22Rv1 (cell line): ENCODE results near the gene OR51B4.
"Not testable (repeated sequence)": the region's sequence is repeated elsewhere in the genome, so short reads cannot be mapped to it uniquely, and the experiment has no call there.

ENCODE experiments used
- H3K27ac ChIP-seq: fragments of 450-650 bp; 2 replicates; pipeline ENCODE4 v1.5.1; 2017
- CTCF ChIP-seq: fragments of 450-650 bp; IDR thresholded peaks from 2 replicates; pipeline ENCODE4 v1.5.1; 2017; ENCODE audit warnings: mild to moderate bottlenecking
- ZFX ChIP-seq: fragments of 450-650 bp; IDR thresholded peaks from 2 replicates; pipeline ENCODE4 v1.6.1; 2017; ENCODE audit warnings: antibody characterized with exemption, borderline replicate concordance

Gene OR51B4

GRCh38 chr11:5304046-5304445 is 2.3 kb upstream of the OR51B4 start:
- TF ChIP-seq CTCF, result no peak
- no peak for TF ChIP-seq ZFX
- no peak overlapping the region for H3K27ac ChIP-seq

- no peak overlapping the region for H3K27ac ChIP-seq
- TF ChIP-seq CTCF (no peak), ZFX (no peak)
Measured at GRCh38 chr11:5303626-5304025, 1.9 kb upstream of the OR51B4 start.

GRCh38 chr11:5300251-5300650 is 1.5 kb downstream of the OR51B4 start:
- no peak for TF ChIP-seq CTCF
- TF ChIP-seq ZFX, result no peak

GRCh38 chr11:5298451-5298850 is 3.3 kb downstream of the OR51B4 start:
- H3K27ac ChIP-seq, result no peak overlapping the region
- TF ChIP-seq CTCF (no peak), ZFX (no peak)

More at GRCh38 chr11:5300251-5300650, 1.5 kb downstream of the OR51B4 start:
- no peak overlapping the region for H3K27ac ChIP-seq

- H3K27ac ChIP-seq, result no peak overlapping the region
- TF ChIP-seq CTCF, result no peak
- no peak for TF ChIP-seq ZFX
Measured at GRCh38 chr11:5297721-5298323, 3.9 kb downstream of the OR51B4 start.

GRCh38 chr11:5294342-5294995 is 7.3 kb downstream of the OR51B4 start:
- H3K27ac ChIP-seq, result not testable (repeated sequence)

- no peak overlapping the region for H3K27ac ChIP-seq
- TF ChIP-seq ZFX (no peak), CTCF (no peak)
Measured at GRCh38 chr11:5293028-5293427, 8.7 kb downstream of the OR51B4 start.
